Measurements from ENCODE around the gene TCOF1.
"Not testable (repeated sequence)": the region's sequence is repeated elsewhere in the genome, so short reads cannot be mapped to it uniquely, and the experiment has no call there.

The TCOF1 gene

GRCh38 chr5:150413902-150414790, 56.6 kb downstream of the TCOF1 start:
- FAIRE-seq: not testable (repeated sequence)

GRCh38 chr5:150419630-150420270, 62.3 kb downstream of the TCOF1 start:
- no peak for DNase-seq (ENCODE audit: low spot score)
- FAIRE-seq: no peak

More at GRCh38 chr5:150413902-150414790, 56.6 kb downstream of the TCOF1 start:
- not testable (repeated sequence) for DNase-seq (ENCODE audit: low spot score)

GRCh38 chr5:150422075-150422474, 64.6 kb downstream of the TCOF1 start:
- DNase-seq (ENCODE audit: low spot score) (no peak), FAIRE-seq (no peak)

GRCh38 chr5:150422758-150423157, 65.3 kb downstream of the TCOF1 start:
- no peak for DNase-seq (ENCODE audit: low spot score)

GRCh38 chr5:150426165-150426564, 68.7 kb downstream of the TCOF1 start:
- DNase-seq (ENCODE audit: low spot score); FAIRE-seq: not testable (repeated sequence)

More at GRCh38 chr5:150422758-150423157, 65.3 kb downstream of the TCOF1 start:
- no peak for FAIRE-seq

GRCh38 chr5:150428106-150428876, 70.8 kb downstream of the TCOF1 start:
- DNase-seq (ENCODE audit: low spot score): peak; percentile 46
- FAIRE-seq: no peak

- FAIRE-seq: no peak
These were observed 71.5 kb downstream of the TCOF1 start for GRCh38 chr5:150428978-150429377.

GRCh38 chr5:150429410-150429873, 71.9 kb downstream of the TCOF1 start:
- FAIRE-seq: no peak
- no peak for DNase-seq (ENCODE audit: low spot score)

More at GRCh38 chr5:150428978-150429377, 71.5 kb downstream of the TCOF1 start:
- DNase-seq (ENCODE audit: low spot score): no peak

GRCh38 chr5:150431048-150431447, 73.6 kb downstream of the TCOF1 start:
- FAIRE-seq: no peak

GRCh38 chr5:150431574-150431973, 74.1 kb downstream of the TCOF1 start:
- FAIRE-seq (no peak), DNase-seq (ENCODE audit: low spot score) (no peak)

More at GRCh38 chr5:150431048-150431447, 73.6 kb downstream of the TCOF1 start:
- DNase-seq (ENCODE audit: low spot score): no peak

GRCh38 chr5:150434464-150434863, 77.0 kb downstream of the TCOF1 start:
- no peak for FAIRE-seq
- no peak for DNase-seq (ENCODE audit: low spot score)

- peak; percentile 80 for DNase-seq (ENCODE audit: low spot score)
- no peak for FAIRE-seq
These were observed 78.7 kb downstream of the TCOF1 start for GRCh38 chr5:150436141-150436680.

GRCh38 chr5:150438873-150439546, 81.5 kb downstream of the TCOF1 start:
- DNase-seq (ENCODE audit: low spot score) (no peak), FAIRE-seq (no peak)

GRCh38 chr5:150440948-150441812, 83.7 kb downstream of the TCOF1 start:
- FAIRE-seq: no peak
- DNase-seq (ENCODE audit: low spot score): no peak

GRCh38 chr5:150441813-150442698, 84.6 kb downstream of the TCOF1 start:
- FAIRE-seq: no peak
- no peak for DNase-seq (ENCODE audit: low spot score)

GRCh38 chr5:150442699-150443080, 85.2 kb downstream of the TCOF1 start:
- DNase-seq (ENCODE audit: low spot score) (no peak), FAIRE-seq (no peak)

GRCh38 chr5:150443242-150444075, 86.0 kb downstream of the TCOF1 start:
- no peak for FAIRE-seq

GRCh38 chr5:150444770-150445169, 87.3 kb downstream of the TCOF1 start:
- DNase-seq (ENCODE audit: low spot score): no peak
- FAIRE-seq: no peak

More at GRCh38 chr5:150443242-150444075, 86.0 kb downstream of the TCOF1 start:
- DNase-seq (ENCODE audit: low spot score): no peak
